ENCODE data around the gene DGCR8.

The DGCR8 gene

DNA sequence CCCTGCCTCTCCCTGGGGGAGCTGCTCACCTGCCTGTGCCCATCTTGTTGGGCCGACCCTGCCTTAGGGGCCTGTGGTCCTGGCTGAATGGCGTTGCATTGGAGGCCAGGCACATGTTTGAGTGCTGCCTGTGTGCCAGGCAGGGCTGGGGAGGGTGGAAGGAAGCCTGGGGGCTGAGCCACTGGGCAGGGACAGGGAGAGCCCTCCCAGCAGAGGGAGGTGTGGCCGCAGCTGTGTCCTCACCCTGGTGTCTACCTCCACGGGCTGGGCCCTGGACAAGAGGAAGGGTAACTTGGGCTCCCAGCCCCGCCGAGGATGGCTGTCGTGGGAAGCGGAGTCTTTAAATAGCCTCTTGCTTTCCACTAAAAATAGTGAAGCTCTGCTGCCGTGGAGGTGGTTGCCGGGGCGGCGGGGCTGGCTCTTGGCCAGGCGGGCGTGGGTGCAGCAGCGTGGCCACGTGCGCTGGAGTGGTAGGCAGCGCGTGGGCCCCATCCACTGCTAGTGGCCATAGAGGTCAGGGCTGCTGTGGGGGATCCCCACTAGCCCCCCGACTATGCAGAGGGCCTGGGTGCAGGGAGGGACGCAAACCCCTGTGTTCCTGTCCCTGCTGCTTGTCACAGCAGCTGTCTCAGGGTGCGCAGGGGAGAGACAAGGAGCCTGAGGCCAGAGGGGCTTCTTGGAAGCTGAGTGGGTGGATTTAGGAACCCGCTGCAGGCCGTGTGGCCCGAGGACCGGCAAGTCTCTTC lies 57.8 kb downstream of the DGCR8 start:
- no peak for DNase-seq (ENCODE audit: low read depth)

GRCh38 chr22:20138417-20138738 lies 58.3 kb downstream of the DGCR8 start:
- DNase-seq (ENCODE audit: low read depth) = no peak

DNA sequence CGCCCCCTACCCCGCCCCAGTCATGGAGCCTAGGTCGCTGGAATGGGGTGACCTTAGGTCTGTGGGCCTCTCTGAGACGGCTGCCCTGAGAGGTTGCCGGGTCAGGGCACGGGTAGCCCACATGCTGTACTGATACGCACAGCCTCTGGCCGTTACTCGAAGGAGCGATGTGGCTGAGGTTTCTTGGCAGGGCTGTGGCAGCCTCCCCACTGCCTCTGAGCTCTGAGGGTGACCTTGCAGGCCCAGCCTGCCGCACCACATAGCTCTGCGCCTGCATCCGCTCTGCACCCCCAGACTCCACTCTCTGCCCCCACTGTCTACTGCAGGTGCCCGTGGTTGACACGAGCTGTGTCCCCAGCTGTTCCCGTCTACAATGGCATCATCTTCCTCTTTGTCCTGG lies 58.8 kb downstream of the DGCR8 start:
- DNase-seq (ENCODE audit: low read depth) = no peak

DNA sequence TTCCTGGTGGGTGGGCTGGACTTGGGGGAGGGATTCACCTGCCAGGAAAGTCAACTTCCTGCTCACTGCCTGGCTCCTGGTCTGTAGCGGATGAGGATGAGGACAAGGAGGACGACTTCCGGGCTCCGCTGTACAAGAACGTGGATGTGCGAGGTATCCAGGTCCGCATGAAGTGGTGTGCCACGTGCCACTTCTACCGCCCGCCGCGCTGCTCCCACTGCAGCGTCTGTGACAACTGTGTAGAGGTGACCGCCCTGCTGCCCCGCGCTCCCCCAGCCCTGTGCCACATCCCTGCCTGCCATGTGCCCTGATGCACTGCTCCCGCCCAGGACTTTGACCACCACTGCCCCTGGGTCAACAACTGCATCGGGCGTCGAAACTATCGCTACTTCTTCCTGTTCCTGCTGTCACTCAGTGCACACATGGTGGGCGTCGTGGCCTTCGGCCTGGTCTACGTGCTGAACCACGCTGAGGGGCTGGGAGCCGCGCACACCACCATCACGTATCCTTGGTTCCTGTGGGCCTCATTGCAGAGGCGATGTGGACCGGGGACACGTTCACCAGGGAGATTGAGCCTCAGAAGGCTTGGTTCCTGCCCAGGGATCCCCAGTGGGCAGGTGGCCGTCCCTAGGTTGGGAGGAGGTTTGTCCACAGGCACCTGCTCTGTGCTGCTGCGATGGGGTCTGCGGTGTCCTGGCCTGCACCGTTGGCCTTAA lies 59.5 kb downstream of the DGCR8 start:
- DNase-seq (ENCODE audit: low read depth) = no peak

GRCh38 chr22:20140107-20140445 lies 60.0 kb downstream of the DGCR8 start:
- DNase-seq (ENCODE audit: low read depth) = no peak

- no peak for DNase-seq (ENCODE audit: low read depth)
Measured at GRCh38 chr22:20140521-20140964, 60.5 kb downstream of the DGCR8 start.

DNA sequence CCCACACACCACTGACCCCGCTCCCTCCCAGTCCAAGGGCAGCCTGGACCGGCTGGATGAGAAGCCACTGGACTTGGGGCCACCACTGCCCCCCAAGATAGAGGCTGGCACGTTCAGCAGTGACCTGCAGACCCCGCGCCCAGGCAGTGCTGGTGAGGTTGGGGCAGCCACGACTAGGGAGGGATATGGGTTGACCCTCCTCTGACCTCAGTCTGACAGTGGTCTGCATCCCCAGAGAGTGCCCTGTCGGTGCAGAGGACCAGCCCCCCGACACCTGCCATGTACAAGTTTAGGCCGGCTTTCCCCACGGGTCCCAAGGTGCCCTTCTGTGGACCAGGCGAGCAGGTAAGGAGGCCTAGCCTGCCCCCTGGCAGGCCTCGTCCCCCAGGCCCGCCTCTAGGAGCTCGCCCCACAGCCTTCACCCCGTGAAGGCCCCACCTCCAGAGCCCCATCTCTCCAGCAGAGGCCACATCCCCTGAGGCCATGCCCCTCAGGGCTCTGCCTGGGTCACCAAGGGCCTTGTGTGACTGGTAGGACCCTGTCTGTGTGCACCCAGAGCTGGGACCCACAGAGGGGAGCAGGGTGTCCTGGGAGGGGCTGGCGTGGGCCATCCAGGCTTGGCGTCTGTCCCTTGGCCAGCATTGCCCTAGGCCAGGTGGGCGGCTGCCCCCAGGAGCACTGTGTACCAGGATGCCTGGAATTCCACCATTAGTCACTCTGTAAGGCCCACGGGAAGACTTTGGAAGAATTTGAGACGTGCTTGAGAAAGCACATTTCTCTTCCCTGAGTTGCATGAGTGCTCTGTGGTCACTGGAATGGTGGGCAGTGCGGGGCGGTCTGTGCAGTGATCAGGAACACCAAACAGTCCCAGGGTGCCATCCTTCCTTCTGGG lies 61.4 kb downstream of the DGCR8 start:
- no peak for DNase-seq (ENCODE audit: low read depth)

GRCh38 chr22:20142711-20143621 lies 62.9 kb downstream of the DGCR8 start:
- DNase-seq (ENCODE audit: low read depth) = no peak

GRCh38 chr22:20143883-20144665 lies 64.0 kb downstream of the DGCR8 start:
- DNase-seq (ENCODE audit: low read depth) = no peak

- DNase-seq (ENCODE audit: low read depth) = no peak
Measured at GRCh38 chr22:20145206-20145831, 65.3 kb downstream of the DGCR8 start.

DNA sequence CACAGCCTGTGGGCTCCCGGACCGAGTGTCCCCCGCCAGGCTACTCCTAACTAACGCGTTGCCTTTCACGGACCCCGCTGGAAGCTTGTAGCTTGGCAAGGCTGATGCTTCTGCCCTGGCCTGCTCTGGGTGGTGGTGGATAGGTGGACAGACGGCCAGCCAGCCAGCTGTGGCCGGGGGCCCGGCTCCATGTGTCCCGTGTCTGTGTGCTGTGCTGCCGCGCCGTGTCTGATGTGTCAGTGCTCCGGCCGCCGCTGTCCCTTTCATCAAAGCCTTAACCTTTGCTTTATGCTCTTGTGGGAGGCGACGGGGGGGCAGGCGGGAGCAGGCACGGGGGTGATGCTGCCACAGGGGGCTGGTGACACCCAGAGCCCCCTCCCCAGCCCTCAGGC lies 65.8 kb downstream of the DGCR8 start:
- no peak for DNase-seq (ENCODE audit: low read depth)

GRCh38 chr22:20146777-20147176 lies 66.7 kb downstream of the DGCR8 start:
- DNase-seq (ENCODE audit: low read depth) = no peak

DNA sequence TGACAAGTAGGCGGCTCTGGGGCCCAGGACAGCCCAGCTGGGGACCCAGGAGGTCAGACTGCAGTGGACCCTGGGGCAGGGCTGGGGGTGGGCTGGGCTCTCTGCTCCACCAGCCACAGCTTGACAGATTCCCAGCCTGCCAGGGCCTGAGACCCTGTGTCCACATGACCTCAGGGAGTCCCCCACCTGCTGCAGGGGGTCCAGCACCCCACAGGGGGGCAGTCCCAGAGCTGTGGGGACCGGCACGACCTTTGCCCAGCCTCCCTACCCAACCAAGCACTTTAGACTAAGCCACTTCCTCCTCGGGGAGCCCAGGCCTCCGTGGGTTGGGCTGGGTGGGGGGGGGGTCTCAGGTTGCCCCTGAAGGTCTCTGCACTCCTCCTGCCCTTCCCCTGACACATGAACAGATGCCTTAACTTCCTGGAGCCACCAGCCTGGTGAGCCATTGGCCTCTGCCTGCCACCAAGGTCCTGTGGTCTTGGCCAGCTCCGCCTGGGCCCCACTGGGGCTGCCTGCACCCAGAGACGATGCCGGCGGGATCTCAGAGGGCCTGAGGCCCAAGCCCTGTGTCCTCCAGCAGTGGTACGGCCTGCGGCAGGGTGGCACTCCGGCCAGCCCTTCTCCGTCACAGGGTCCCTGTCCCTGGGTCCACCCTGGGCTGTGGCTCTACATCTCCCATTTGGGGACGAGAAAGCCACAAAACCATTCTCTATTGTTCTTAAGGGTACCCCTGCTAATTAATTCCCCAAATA lies 67.4 kb downstream of the DGCR8 start:
- no peak for DNase-seq (ENCODE audit: low read depth)

- no peak for DNase-seq (ENCODE audit: low read depth)
Measured at GRCh38 chr22:20148414-20148813, 68.4 kb downstream of the DGCR8 start.

DNA sequence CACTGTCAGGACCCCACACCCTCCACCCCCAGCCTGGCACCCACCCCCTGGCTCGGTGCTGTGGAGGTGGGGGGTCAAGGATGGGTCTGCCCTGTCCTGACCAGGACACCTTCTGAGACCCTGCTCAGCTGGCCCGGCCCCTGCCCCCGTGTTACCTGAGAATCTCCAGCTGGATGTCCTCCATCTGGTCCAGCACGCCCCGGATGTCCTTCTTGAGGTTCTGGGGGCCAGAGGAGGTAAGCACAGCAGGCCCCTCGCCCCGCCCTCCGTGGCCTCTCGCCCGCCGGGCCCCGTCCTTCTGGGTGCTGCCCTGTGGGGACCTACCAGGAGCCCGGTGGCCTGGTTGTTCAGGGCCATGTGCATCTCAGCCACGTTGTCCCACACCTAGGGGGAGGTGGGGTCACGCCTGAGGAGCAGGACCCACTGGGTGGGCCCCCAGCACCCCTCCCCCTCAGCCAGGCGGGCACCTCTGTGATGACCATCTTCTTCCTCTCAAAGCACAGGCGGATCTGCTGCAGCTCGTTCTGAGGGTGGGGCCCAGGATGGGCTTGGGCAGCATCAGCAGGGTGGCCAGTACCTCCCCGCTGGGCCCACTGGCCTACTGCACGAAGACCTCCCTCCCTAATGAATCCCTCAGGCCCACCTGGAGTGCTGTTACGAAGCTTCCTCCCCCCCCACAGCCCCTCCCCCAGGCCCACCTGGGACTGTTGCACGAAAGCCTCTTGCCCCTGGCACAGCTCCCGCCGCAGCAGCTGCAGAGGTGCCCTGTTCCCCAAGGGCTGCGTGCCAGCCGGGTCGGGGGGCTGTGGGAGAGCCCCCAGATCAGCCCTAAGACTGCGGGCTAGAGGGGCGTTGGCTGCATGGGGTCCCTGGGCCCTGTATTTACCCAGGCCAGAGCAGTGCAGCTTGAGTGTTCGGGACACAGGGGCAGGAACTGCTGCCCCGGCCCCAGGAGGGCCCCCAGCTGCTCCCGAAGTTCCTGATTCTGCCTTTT lies 69.5 kb downstream of the DGCR8 start:
- no peak for DNase-seq (ENCODE audit: low read depth)

- DNase-seq (ENCODE audit: low read depth) = no peak
Measured at GRCh38 chr22:20150381-20151275, 70.6 kb downstream of the DGCR8 start, which contains the start of gene CCDC188. Gene CCDC188, minus strand, starts transcription at chr22:20151055. Its CDS starts 69 bp downstream, at chr22:20150986.

- DNase-seq (ENCODE audit: low read depth) = no peak
Measured at GRCh38 chr22:20151276-20151588, 71.2 kb downstream of the DGCR8 start.

Data from CMK (cell line).